GM18867 (cell line): ENCODE results near the gene NTF4.

Source experiments
- ATAC-seq: cut with Tn5 transposase; IDR thresholded peaks from one replicate; pipeline ENCODE4 v1.9.1; 2021; ENCODE audit warnings: mild to moderate bottlenecking, moderate library complexity; ENCODE audit not compliant: unreplicated experiment

The NTF4 gene, protein sequence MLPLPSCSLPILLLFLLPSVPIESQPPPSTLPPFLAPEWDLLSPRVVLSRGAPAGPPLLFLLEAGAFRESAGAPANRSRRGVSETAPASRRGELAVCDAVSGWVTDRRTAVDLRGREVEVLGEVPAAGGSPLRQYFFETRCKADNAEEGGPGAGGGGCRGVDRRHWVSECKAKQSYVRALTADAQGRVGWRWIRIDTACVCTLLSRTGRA

DNA sequence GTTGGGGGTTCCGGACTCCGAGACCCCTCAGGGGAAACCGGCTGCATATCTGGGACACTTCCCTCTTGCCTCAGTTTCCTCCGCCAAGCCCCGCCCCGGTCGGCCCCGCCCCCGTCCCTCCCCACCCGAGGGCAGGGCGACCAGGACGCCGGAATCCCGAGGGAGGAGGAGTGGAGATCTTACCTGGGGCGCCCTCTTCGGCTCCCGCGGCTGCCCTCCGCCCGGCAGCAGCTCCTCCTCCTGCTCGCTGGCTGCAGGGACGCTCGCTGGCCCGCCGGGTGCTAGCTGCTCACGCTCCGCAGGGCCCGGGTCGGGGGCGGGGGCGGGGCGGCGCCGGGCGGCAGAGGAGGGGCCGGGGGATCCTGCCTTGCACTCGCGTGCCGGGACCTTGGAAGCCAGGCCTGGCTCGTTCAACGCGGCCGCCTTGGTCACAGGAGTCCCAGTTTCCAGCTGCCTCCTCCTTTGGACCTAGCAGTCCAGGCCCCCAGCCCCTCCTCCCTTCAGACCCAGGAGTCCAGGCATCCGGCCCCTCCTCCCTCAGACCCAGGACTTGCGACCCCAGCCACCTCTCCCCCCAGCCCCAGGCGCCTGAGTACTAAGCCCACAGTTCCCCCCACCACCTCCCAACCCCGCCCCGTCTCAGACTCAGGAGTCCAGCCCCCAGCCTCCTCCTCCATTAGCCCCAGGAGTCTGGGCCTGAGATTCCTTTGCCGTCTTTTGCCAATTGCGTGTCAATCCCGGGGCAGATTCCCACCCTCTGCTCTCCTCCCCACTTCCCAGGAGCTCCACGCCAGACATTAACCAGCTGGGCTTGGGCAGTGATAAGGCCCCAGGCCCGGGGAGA, at the start of gene NTF4:
NTF4 (minus strand) TSS at position 51 of the 844 bp plus-strand sequence. CDS start 2,821 bp downstream, outside the sequence.
- ATAC-seq, result no peak

DNA sequence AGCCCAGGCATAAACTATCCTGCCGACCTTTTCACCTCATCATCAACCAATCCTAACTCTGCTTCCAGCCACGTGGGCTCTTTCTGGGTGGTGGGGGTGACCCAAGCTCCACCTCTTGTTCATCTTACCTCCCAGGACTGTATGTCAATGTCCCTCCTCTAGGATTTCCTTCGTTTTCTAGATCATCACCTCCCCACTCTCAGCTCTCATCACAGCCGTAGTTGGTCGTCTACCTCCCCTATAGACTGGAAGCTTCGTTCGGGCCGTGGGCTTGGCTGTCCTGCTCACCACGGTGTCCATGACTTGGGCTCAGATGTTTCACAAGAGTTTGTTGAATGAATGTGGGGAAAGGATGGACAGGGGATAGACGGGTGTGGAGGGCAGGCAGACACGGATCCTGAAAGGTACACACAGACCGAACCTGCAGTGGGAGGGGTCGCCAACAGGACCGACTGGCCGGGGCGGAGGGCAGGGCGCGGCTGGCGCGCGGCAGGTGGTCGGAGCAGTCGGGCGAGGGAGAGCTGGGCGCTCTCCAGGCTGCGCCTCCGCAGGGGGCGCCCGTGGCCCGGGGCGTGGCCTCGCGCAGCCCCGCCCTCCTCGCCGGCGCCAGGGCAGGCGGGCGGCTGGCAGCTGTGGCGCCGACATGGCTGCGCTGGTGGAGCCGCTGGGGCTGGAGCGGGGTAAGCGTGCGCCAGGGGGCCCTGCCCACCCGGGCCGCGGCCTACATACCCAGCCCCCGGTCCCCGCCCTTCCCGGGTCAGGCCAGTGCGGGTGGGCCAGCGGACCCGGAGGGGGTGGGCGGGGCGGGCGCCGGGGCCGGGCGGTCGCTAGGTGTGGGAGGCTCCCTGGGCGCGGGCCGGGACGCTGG, 49.4 kb upstream of the NTF4 start, which contains the start of gene LIN7B:
LIN7B (plus strand) TSS at position 609 of the 868 bp plus-strand sequence; CDS start at position 644, 35 bp downstream.
- ATAC-seq, result peak; percentile 47

DNA sequence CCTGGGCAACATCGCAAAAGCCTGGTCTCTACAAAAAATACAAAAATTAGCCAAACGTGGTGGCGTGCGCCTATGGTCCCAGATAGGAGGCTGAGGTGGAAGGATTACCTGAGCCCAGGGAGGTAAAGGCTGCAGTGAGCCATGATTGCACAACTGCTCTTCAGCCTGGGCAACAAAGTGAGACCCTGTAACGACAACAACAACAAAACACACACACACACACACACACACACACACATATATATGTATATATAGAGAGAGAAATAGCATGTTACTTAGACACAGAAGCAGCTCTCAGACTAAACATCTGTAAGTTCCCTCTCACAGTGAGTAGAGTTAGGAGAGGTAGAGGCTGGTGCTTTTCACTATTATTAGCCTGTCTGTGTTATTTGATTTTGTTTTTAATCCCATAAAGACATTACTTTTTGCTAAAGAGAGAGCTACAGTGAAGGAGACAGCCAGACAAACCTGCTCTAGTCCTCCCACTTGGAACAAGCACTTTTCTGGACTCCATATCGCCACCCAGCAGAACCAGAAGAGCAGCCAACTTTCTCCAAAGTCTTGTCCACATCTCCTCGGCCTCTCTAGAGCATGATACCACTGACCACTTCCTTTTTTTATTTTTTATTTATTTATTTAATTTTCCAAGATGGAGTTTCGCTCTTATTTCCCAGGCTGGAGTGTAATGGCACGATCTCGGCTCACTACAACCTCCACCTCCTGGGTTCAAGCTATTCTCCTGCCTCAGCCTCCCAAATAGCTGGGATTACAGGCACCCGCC, 46.8 kb upstream of the NTF4 start:
- ATAC-seq, result no peak

DNA sequence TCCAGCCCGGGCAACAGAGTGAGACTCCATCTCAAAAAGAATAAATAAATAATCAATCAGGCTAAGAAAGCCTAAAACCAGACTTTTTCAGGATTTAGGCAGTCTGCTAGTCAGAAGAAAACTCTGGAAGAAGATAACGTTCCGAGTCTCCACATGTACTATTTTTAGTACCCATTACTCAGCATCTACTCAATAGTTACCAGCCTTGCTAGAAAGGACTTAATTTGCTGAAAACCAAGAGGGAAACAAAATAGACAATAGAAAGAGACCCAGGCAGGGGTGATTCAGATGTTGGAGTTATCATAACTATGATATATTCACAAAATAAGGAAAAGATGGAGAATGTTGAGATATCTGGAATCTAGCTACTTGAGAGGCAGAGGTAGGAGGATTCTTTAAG, 45.9 kb upstream of the NTF4 start:
- ATAC-seq, result no peak

DNA sequence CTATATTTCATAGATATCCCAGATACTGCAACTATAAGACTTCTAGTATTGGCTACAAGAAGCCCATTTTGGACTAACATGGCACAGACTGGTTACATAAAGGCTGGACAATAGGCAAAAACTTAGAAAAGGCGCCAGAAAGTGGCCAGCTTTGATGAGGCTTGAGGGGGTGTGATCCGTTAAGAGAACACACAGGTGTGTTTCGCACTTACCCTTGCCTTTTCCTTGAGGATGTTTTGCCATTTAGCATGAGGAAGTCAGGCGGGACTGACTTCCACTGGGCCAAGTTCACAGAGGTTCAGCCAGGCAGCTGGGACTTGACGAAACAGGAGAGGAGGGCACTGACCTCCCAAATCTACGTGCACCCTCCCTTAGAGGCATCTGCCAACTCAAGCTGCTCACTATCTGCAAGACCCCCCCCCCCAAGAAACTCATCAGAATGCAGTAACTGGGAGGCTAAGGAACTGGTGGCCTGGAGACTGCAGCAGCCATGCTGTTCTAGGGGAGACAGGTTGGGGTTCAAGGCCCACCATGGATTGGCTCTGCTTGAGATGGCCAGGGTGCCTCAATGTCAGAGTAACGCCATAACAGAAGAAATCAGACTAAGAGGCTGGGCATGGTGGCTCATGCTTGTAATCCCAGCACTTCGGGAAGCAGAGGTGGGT, 45.1 kb upstream of the NTF4 start:
- no peak for ATAC-seq

DNA sequence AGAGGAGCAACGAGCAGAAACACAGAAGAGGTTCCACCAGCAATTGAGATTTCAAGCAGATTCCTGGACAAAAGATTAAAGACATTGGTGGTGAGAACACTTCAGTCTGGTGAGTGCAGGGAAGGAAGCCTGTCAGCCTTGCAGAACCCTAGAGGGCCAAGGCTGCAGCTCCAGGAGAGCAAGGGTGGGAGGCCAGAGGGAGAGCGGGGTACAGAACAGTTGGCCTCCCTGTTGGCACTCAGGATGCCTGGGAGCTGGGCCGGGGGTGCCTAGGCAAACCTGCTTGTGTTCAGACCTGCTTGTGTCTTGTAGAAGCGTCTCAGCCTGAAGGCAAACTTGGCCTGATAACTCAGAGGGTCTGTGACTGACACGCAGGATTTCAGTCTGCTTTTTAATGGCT, 44.4 kb upstream of the NTF4 start:
- no peak for ATAC-seq

DNA sequence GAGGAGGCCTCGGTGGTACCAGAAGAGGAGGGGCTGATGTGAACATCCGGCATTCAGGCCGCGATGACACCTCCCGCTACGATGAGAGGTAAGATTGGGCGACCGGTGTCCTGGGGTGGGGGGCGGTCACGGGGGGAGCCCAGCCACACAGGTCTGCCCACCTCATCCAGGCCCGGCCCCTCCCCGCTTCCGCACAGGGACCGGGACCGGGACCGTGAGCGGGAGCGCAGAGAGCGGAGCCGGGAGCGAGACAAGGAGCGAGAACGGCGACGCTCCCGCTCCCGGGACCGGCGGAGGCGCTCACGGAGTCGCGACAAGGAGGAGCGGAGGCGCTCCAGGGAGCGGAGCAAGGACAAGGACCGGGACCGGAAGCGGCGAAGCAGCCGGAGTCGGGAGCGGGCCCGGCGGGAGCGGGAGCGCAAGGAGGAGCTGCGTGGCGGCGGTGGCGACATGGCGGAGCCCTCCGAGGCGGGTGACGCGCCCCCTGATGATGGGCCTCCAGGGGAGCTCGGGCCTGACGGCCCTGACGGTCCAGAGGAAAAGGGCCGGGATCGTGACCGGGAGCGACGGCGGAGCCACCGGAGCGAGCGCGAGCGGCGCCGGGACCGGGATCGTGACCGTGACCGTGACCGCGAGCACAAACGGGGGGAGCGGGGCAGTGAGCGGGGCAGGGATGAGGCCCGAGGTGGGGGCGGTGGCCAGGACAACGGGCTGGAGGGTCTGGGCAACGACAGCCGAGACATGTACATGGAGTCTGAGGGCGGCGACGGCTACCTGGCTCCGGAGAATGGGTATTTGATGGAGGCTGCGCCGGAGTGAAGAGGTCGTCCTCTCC, 43.2 kb upstream of the NTF4 start:
- no peak for ATAC-seq

DNA sequence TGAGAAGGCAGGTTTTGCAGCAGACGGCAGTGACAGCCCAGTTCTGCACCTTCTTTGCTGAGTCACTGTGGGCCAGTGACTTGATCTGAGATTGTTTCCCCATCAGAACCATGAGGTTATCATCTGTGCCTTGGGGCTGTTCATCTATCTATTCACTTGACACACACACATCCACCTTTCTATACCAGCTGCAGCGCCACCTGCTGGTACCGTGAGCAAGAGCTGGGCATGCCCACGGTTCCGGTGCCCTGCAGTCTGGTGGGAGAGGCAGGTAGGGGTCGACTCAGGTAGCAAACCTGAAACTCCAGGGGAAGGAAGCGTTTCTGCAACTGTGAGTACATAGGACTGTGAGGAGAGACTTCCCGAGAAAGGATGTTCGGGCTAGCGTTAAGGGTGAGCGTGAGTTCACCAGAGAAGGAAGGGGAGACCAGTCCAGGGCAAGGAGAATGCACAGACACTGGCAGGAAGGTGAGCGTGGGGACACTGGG, 42.1 kb upstream of the NTF4 start:
- no peak for ATAC-seq

DNA sequence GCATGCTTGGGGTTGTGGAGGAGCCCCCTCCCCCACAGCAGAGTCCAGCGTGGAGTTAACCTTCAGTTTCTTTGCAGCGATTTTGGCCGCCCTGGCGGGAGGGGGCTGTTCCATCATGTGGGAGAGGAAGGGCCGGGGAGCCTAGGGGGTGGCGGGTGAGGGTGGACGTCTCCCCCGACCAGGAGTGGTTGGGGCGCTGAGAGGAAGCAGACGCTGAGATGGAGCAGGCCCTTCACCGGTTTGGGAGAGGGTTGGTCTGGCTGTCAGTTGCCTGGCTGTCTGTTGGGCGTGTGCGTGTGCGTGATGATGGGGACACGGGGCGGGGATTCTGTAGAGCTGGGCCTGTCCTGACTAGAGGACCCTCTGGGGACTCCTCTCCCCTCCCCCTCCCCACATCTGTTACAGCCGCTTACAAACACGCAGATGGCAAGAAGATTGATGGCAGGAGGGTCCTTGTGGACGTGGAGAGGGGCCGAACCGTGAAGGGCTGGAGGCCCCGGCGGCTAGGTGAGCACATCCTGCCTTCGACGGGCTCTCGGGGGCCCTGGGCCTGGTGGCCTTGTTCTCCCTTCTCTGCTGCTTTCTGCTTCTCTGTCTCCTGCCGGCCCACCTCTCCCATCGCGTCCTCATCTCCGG, 39.7 kb upstream of the NTF4 start:
- ATAC-seq, result no peak

DNA sequence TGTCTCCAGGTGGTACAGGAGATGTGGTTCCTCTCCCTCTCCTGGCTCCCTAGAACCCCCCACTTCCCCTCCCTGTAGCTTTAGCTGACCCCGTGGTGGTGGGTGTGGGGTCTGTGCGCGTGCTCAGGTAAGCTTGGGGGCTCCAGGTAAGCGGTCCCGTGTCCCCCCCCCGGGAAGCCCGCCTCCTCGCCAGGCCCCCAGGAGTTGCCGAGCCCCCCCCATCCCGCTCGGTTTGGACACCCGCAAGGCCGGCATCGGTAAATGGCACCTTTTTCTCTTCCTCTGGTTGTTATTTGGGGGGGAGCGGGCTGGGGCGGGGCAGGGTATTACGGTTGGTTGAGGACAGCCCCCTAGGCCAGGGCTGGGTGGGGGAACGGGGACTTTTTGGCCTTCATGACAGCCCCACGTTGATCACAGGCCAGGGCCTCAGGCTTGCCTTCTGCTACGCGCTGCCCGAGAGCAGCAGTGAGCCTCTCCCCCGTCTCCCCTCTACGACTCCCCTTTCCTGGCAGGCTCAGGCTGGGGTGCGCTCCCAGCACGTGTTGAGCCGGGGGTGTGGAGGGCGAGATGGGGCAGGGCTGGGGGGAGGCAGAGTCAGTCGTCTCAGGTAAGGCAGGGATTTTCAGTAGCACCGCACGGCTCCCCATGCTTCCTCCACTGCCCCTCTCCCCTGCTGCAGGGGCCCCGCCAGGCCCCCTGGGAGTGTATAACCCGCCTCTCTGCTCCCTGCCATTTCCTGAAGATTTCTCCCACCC, 38.9 kb upstream of the NTF4 start:
- no peak for ATAC-seq

DNA sequence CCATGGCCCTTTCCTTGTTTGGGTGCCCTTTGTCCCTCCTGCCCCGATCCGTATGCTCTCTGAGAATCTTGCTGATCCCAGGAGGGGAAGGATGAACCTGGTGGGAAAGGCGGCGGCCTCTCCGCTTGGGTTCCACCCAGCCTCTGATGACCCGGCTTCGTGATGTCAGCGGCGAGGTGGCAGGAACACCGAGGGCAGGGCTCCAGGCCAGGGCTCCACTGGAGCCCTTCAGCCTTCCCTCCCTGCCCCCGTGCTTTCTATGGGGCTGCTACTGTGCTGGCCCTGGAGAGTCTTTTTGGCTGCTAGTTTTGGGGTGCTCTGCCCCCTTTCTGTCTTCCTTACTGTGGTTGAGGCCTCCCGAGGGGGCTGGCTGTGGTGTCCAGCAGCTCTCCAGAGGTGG, 37.7 kb upstream of the NTF4 start:
- ATAC-seq, result no peak

DNA sequence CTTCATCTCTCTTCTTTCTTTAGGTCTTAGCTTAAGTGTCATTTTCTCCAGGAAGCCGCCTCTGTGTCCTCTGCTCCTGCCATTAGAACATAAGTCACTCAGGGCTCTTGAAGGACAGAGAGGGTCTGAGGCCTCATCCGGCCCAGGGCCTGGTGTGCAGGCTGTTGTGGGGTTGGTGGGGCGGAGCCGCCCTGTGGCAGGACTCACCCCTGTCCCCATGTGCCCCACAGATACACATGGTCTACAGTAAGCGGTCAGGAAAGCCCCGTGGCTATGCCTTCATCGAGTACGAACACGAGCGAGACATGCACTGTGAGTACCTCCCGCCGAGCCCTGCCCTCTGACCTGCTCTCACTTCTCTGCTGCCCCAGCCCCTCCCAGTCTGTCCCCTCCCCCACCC, 36.5 kb upstream of the NTF4 start:
- ATAC-seq, result no peak

DNA sequence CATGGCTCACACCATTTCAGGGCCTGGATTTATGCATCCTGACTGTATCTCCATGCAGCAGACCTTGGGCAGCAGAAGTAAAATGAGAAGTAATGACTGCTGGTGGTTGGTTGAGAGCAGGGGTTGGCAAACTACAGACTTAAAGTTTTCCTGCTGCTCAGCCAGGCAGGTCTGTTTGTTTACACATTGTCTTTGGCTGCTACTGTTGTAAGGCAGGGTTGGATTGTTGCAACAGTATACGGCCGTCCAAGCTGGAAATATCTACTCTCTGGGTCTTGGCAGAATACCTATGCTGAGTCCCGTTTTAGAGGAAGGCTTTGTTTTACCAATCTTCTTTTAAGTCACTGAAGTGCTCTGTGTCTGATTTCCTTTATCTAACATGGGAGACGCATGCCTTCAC, 34.2 kb upstream of the NTF4 start:
- no peak for ATAC-seq

DNA sequence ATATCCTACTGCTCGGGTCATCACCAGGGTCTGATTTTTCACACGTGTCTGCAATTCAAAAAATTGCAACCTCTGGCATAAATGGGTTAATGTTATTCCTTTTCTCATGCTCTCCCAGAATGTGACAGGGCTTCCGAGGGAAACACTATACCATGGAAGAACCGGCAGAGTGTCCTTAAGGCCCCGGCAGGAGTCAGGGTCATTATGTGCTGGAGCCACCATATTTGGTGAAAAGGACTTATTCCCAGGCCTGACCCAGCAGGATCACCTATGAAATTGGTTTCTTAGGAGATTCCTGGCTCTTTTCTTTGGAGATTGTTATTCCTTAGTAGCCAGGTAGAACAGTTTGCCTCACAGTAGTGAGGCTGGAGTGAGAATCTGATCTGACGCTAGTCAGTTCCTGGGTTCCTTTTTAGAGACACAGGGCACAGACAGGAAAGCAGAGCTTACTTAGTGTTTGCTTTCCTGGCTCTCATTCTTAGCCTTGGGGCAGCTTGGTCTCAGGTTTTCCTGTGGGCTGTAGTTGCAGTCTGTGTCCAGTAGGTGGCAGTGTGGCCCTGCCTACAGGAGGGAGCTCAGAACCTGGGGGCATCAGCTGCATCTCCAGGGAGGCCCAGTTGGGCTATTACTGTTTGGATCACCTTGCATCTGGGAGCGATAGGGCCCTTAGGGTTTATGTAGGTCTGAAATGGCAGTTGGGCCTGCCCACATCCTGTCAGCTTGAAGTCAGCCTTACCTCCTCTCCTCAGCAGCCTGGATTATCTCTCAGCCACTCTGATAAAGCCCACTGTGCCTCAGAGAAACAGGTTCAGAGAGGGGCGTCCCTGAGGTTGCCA, 33.1 kb upstream of the NTF4 start:
- ATAC-seq, result no peak

DNA sequence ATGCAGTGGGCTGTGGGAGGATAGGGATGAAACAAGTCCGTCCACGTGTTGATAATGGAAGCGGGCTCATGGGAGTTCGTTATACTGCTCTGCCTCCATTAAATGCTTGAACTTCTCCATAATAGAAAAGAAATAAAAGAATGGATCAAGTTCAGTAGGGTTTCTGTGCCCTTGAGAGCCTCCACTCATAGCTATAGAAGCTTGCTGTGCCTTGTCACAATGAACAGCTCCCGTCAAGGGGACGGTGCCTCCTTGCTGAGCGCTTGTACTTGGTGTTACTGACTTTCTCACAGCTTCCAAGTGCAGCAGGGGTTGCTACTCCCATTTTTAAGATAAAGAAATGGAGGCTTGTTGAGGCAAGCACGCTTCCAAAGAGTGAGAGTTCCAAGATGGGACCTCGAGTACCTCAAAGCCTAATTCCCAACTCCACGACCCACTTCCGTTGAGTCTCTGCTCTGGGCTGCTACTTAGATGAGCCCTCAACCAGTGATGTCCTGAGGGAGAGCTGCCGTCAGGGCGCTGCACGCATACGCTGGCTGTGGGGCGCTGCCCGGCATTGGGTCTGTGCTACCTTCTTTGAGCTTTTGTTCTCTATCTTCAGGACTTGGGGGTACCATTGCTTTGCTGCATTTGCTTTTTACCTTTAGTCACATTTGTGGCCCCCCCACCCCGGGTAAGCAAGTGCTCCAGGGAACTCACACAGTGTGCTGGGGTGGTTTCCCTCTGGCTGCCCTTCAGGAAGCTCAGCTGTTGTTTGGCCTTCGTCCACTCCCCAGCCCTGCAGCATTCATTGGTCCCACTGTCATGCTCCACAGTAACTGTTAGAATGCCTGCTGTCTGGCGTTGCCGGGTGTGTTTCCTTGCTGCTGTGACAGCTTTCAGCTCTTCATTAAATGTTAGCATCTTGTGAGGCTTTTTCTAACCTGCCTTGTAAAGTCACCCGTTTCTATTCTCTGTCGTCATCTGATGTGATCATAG, 30.2 kb upstream of the NTF4 start:
- no peak for ATAC-seq

DNA sequence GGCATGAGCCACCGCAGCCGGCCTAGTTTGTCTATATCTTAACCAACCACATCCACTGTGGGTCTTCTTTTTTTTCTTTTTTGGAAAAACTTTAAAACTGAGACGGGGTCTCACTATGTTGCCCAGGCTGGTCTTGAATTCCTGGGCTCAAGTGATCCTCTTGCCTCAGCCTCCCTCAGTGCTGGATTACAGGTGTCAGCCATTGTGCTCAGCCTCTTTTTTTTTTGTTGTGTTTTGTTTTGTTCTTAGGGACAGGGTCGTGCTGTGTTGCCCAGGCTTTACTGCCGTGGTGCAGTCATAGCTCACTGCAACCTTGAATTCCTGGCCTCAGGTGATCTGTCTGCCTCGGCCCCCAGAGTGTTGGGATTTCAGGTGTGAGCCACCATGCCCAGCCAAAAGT, 28.1 kb upstream of the NTF4 start:
- no peak for ATAC-seq
